Tibial nerve (tissue), 4 donors: ENCODE data around the gene DRD3. TPM values are rescaled to one million over a fixed set of nuclear protein-coding genes. Genes with fewer than 3 reads are reported as not detected.
A peak's percentile ranks its signal among the peaks of the same experiment; 100 is the strongest.

Experiments used
- DNase-seq, 2 donors: peaks; one replicate each; pipeline ENCODE4 v3.0.0-alpha.2; 2019; ENCODE audit warnings: low spot score in 2 of 2
- H3K27ac ChIP-seq, 4 donors: fragments of 200-600 bp; sonication (generic) in 3 of 4; one replicate each; pipeline ENCODE4 v1.5.1; 2017 to 2019; ENCODE audit warnings: mild to moderate bottlenecking in 1 of 4
- H3K27me3 ChIP-seq, 2 donors: fragments of 200-600 bp; sonication (generic) in 1 of 2; one replicate each; pipeline versions ENCODE4 v1.5.1 to v1.6.0; 2017 to 2019
- H3K36me3 ChIP-seq, 3 donors: fragments of 200-600 bp; sonication (generic); one replicate each; pipeline ENCODE4 v1.5.1; 2018 to 2019
- H3K4me1 ChIP-seq, 4 donors: fragments of 200-600 bp; sonication (generic) in 3 of 4; one replicate each; pipeline ENCODE4 v1.5.1; 2017 to 2019
- H3K4me3 ChIP-seq, 4 donors: fragments of 200-600 bp; sonication (generic) in 3 of 4; one replicate each; pipeline ENCODE4 v1.5.1; 2017 to 2019; ENCODE audit warnings: mild to moderate bottlenecking in 1 of 4, moderate library complexity in 1 of 4
- H3K9me3 ChIP-seq, 4 donors: fragments of 200-600 bp; sonication (generic) in 3 of 4; one replicate each; pipeline ENCODE4 v1.5.1; 2017 to 2019
- CTCF ChIP-seq, 5 experiments: fragments of 200-600 bp in 3 of 5; fragments of 450-650 bp in 2 of 5; sonication (generic) in 3 of 5; IDR thresholded peaks; one replicate each; pipeline ENCODE4 v1.5.1; 2016 to 2019; ENCODE audit warnings: antibody characterized with exemption in 5 of 5, mild to moderate bottlenecking in 3 of 5, moderate library complexity in 2 of 5
- EP300 ChIP-seq, 2 donors: sonication (generic); formaldehyde crosslinking; IDR thresholded peaks; one replicate each; pipeline ENCODE4 v1.6.1; 2017; ENCODE audit warnings: antibody characterized with exemption in 2 of 2, mild to moderate bottlenecking in 1 of 2
- POLR2A ChIP-seq, 2 donors: fragments of 450-650 bp; IDR thresholded peaks; one replicate each; pipeline ENCODE4 v1.6.1; 2017; ENCODE audit warnings: antibody characterized with exemption in 2 of 2, mild to moderate bottlenecking in 2 of 2, moderate library complexity in 2 of 2
- WGBS, 2 donors: methylation state at CpG; one replicate each; pipeline ENCODE4 v1.1.5; 2018; 5-methylcytosine and 5-hydroxymethylcytosine counted together
- total RNA-seq, 4 donors: library from RNA; depleted of rRNA; stranded (reverse); fragments of >200 nt; gene quantifications; one replicate each; pipeline ENCODE4 v1.1.0, GENCODE V29; 2016

Gene DRD3
- total RNA-seq, 4 donors from 2014 or later = not detected

DNA sequence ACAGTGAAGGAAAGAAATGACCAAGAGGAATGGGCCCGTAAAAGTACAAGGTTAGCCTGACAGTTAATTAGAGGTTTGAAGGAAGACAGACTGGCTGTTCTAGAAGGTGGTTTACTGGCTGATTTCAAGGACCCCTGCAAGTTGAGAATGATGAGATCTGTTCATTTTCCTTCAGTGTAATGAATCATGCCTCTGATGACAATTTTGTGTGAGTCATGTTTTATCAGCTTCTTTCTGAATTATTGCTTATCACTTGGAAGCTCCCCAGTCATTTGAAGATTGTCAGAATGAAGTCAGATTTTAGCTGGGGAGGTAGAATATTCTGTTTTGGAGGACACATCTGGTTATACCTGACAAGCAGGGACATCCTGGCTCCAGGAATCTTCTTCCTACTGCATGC, 50.6 kb downstream of the DRD3 start:
- DNase-seq = no peak
- Histone ChIP-seq H3K36me3 (no peaks in the 10 kb centered on the region), H3K27ac (no peak overlapping the region), H3K4me3 (no peak overlapping the region), H3K9me3 (no peaks in the 10 kb centered on the region), H3K27me3 (no peaks in the 10 kb centered on the region), H3K4me1 (no peaks in the 10 kb centered on the region)
- 89 to 95% methylated on average over 1 of the region's 1 CpG for WGBS, 2 donors
- no peak for TF ChIP-seq CTCF (IDR thresholded peaks at IDR 0.05)
- TF ChIP-seq EP300 (IDR thresholded peaks at IDR 0.05) = no peak
- TF ChIP-seq POLR2A (IDR thresholded peaks at IDR 0.05) = no peak

DNA sequence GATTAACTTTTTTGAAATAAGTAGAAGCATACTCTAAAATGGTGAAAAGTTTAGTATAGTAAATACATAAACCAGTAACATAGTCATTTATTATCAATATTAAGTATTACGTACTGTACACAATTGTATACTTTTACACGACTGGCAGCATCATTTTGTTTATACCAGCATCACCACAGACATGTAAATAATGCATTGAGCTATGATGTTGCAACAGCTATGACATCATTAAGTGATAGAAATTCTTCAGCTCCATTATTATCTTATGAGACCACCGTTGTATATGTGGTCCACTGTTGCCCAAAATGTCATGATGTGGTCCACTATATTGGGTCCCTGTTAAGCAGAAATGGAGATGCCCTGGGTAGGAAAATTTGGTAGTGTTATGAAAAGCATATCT, 51.3 kb downstream of the DRD3 start:
- no peaks in the 10 kb centered on the region for H3K4me1 ChIP-seq
- TF ChIP-seq CTCF (IDR thresholded peaks at IDR 0.05) (no peak), EP300 (IDR thresholded peaks at IDR 0.05) (no peak), POLR2A (IDR thresholded peaks at IDR 0.05) (no peak)
- H3K27me3 ChIP-seq = no peaks in the 10 kb centered on the region
- H3K9me3 ChIP-seq = no peaks in the 10 kb centered on the region
- H3K36me3 ChIP-seq = no peaks in the 10 kb centered on the region
- WGBS, 2 donors = 79 to 85% methylated on average over 3 of the region's 3 CpGs
- H3K27ac ChIP-seq = no peak overlapping the region
- H3K4me3 ChIP-seq = no peak overlapping the region
- no peak for DNase-seq

GRCh38 chr3:114126461-114126860, 52.4 kb downstream of the DRD3 start:
- Histone ChIP-seq H3K36me3 (no peaks in the 10 kb centered on the region), H3K9me3 (no peaks in the 10 kb centered on the region), H3K27me3 (no peaks in the 10 kb centered on the region), H3K4me3 (no peak overlapping the region), H3K4me1 (no peaks in the 10 kb centered on the region), H3K27ac (no peak overlapping the region)
- 58 to 60% methylated on average over 1 of the region's 1 CpG for WGBS, 2 donors
- DNase-seq = no peak
- no peak for TF ChIP-seq CTCF (IDR thresholded peaks at IDR 0.05)
- no peak for TF ChIP-seq EP300 (IDR thresholded peaks at IDR 0.05)
- no peak for TF ChIP-seq POLR2A (IDR thresholded peaks at IDR 0.05)

DNA sequence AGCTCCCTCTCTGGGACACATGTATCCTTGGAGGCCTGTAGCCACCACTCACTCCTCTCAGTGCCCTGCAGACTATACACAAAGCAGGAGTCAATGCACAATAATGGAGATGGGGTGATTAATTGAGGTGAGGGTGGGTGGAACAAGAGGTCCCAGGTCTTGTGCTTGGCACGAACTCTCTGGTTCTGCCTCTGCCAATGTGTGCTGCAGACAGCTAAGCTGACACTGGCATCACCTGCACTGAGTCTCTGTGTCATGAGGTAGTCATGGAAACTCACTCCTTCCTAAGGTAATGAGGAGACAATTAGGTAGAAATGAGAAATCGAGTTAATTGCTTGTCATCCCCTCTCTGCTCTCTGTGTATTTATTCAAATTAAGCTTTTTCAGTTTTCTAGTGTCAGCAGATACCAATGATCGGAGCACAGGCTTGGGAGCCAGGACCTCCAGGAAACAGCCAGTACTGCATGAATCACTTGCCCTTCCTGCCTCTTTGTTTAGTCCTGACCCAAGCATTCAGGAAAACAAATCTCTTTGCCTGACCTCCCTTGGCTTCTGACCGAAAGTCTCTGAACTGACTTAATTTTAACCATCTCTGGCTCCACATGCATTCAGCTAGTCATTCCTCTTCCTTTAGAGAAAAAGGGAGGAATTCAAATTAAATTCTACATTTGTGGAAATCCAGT, 56.7 kb downstream of the DRD3 start:
- H3K36me3 ChIP-seq = no peaks in the 10 kb centered on the region
- H3K9me3 ChIP-seq = no peaks in the 10 kb centered on the region
- TF ChIP-seq POLR2A (IDR thresholded peaks at IDR 0.05) (no peak), CTCF (IDR thresholded peaks at IDR 0.05) (no peak), EP300 (IDR thresholded peaks at IDR 0.05) (no peak)
- DNase-seq = no peak
- H3K27ac ChIP-seq = peak overlapping the region in 1 of 4 donors; percentile 33
- H3K27me3 ChIP-seq = no peaks in the 10 kb centered on the region
- 40% methylated on average over 4 of the region's 4 CpGs for WGBS, 2 donors
- H3K4me1 ChIP-seq = no peaks in the 10 kb centered on the region
- no peak overlapping the region for H3K4me3 ChIP-seq

DNA sequence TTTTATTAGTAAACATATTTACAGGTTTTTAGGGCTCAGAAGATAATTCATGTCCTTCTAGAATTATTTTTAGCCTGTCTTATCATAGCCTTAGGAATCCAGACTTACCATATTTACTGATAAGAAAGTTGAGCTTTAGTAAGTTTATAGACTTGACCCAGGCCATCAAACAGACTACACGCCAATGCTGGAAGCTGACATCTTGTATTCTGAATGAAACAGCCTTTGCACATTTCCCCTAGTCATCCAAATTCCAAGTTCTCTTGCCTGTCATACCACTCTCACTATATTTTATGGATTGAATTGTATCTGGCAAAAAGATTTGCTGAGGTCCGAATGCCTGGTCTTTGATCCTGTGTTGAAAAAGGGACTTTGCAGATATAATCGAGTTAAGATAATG, 58.6 kb downstream of the DRD3 start:
- 86 to 89% methylated on average over 3 of the region's 3 CpGs for WGBS, 2 donors

More for the DNA sequence above, 58.6 kb downstream of the DRD3 start:
- H3K27ac ChIP-seq = no peak overlapping the region
- H3K9me3 ChIP-seq = no peaks in the 10 kb centered on the region
- H3K27me3 ChIP-seq = no peaks in the 10 kb centered on the region
- no peak for DNase-seq
- H3K36me3 ChIP-seq = no peaks in the 10 kb centered on the region
- no peaks in the 10 kb centered on the region for H3K4me1 ChIP-seq
- no peak for TF ChIP-seq CTCF (IDR thresholded peaks at IDR 0.05)
- no peak for TF ChIP-seq EP300 (IDR thresholded peaks at IDR 0.05)
- TF ChIP-seq POLR2A (IDR thresholded peaks at IDR 0.05) = no peak
- H3K4me3 ChIP-seq = no peak overlapping the region
